GM23338 (cell line): Measurements from ENCODE around the gene ZNF622.

Experiments
- CTCF ChIP-seq, 2 experiments: fragments of 200-600 bp in 1 of 2; sonication (generic) in 1 of 2; conservative IDR thresholded peaks; 2 replicates each; pipeline versions ENCODE4 v1.5.1 to v1.6.1; 2016 to 2017; ENCODE audit warnings: antibody characterized with exemption in 2 of 2, low read depth in 2 of 2, mild to moderate bottlenecking in 2 of 2, moderate library complexity in 1 of 2
- ETS1 ChIP-seq: IDR thresholded peaks from 2 replicates; pipeline ENCODE4 v1.6.1; 2016; ENCODE audit warnings: antibody characterized with exemption
- EZH2 ChIP-seq: fragments of 200-600 bp; sonication (generic); IDR thresholded peaks from one replicate; pipeline ENCODE4 v1.8.0; 2017; ENCODE audit warnings: antibody characterized with exemption, mild to moderate bottlenecking, low read depth; ENCODE audit not compliant: unreplicated experiment
- EZH2phosphoT487 ChIP-seq: fragments of 200-600 bp; sonication (generic); IDR thresholded peaks from one replicate; pipeline ENCODE4 v1.8.1; 2018; ENCODE audit warnings: antibody characterized with exemption; ENCODE audit not compliant: unreplicated experiment
- POLR2AphosphoS5 ChIP-seq: IDR thresholded peaks from 2 replicates; pipeline ENCODE4 v1.6.1; 2016; ENCODE audit warnings: antibody characterized with exemption, low read depth
- ZNF114 ChIP-seq: fragments of 250-450 bp; sonication (Bioruptor Pico); IDR thresholded peaks from 2 replicates; pipeline ENCODE4 v1.5.0; 2020; ENCODE audit warnings: mild to moderate bottlenecking, moderate library complexity

GRCh38 chr5:16505904-16506303, 40.3 kb upstream of the ZNF622 start:
- TF ChIP-seq CTCF (conservative IDR thresholded peaks at IDR 0.05; ENCODE audit: low read depth in 2 of 2): no peak
- no peak for TF ChIP-seq ETS1
- no peak for TF ChIP-seq EZH2
- TF ChIP-seq POLR2AphosphoS5: no peak
- TF ChIP-seq ZNF114 (CRISPR knock-in tag): no peak
- TF ChIP-seq EZH2phosphoT487: no peak
